Activated naive CD8-positive, alpha-beta T cell treated with anti-CD3 and anti-CD28 coated beads, Interleukin-2, amount 50 U/mL, for 16 hours (primary cell): ENCODE results near the gene CNTNAP5.

Experiments used
- DNase-seq: peaks from one replicate; pipeline ENCODE4 v3.0.0-alpha.2; 2020; ENCODE audit warnings: low read depth, low spot score

Gene CNTNAP5

DNA sequence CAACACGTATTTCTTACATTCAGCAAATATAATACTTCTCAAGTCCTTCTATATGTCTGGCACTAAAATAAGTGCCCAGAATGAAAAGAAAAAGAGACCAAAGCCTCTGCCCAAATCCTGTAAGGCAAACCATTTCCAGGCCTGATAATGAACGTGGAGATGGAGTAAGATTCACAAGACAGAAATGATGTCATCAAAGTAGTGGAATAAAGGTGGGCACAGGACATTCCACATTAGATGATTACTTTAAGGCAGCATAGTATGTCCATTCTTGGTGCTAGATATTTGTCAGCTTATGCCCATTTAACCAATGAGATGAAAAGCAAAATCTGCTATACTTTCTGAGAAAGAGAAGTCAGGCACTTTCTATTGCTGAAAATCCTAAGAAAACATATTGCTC is 38.5 kb downstream of the CNTNAP5 start:
- DNase-seq = no peak

DNA sequence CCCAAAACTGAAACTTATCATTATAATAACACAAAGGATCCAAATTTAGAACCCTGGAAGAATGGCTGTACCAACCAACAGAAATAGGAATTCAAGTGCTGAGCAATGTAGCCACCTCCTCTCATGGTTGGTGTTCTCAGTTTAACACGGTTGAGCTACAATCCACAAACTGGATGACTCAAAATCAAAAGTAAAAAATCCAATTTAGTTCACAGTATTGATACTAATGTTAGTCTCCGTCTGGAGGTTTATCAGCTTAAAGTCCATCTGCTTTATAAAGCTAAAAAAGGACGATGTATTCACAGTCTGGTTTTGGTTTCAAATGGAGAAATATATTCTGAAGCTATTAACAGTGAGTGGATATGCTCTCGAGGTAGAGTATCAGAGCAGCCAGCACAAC is 40.5 kb downstream of the CNTNAP5 start:
- DNase-seq = no peak

DNA sequence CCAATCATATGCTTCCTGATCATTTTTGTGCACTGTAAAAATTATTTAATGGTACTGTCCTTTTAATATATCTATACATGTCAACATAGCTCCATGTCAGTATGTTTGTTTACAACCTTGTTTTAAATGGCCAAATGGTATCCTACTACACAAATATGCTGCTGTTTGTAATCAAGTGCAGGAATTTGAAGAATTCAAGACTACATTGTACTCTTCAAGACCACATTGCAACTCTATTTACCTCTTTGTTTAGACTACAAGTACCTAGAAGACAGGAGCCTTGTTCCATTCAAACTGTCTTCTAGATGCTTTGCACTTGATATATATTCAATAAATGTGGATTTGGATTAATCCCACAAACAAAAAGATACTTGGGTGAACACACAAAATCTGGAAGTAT is 41.7 kb downstream of the CNTNAP5 start:
- no peak for DNase-seq

DNA sequence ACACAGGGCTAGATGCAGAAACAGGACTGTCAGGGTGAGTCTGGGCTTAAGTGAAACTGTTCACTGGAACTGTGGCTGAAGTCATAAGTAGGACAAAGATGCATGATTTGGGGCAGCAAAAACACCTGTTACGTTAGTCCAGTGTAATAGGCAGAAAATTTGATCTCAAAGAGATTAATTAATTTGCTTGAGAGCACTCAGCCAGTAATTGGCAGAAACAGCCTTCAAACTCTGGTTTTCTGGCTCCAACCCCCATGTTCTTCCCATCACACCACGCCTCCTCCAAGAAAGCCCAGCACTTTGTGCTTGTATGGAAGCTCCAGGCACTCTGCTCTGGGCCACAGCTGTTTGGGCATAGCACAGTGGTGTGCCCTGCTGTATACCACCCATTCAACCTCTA is 54.0 kb downstream of the CNTNAP5 start:
- no peak for DNase-seq

DNA sequence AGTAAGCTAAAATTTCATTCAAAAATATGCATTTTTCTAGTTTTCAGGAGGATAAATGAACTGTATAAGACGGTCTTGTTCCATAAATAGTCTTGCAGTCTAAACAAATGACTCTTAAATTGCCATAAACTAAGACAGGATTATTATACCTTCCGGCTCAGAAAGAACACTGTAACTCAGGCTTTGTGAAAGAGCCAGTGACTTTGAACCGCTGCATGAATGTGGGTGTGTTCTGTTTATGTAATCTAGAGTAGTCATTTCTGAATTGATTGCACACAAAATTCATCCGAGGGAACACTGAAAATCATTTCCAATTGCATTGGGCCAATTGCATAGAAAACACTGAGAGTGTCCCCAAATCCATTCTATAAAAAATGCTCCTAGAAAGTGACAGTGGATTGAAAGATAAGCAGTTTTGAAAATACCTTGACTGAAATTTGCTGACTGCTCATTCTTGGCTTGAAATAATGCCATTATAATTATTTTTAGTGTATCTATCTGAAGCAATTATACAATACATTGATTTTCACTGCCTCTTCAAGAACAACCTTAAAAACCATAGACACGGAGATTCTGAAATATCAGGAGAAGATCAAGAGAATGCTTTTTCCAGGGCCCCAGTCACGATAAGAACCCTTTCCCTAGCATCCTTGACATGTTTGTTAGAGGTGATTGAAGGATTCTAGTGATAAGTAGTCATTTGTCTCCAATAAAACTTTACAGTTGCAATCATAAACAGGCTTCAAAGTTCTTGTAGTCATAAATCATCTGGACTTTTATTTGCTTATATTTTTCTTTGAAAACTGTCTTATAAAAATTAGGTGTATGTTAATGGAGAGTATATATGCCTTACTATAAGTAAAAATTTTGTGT is 55.4 kb downstream of the CNTNAP5 start:
- no peak for DNase-seq

DNA sequence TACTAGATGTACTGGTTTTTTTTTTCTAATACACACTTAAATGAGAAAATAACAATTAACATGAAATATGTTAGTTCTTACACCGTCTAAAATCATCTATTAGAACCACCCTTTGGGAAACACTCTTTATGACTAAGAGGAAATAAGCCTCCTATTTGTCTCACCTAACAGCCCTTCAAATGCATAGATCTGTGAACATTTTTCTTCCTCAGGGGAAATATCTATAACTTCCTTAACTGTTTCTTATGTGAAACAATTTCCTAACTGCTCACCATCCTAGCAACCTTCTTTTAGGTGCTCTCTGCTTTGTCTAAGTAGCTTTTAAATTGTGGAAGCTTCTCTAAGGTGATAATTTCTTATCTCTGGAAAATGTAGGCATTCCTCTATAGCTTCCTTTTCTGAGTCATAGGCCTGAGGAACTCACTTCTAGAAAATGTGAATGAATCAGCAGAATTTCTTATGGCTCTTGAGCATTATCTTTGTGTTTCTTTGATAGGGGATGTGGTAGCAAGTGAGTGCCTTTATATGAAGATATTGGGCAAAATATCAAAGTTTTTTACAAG is 56.1 kb downstream of the CNTNAP5 start:
- no peak for DNase-seq

DNA sequence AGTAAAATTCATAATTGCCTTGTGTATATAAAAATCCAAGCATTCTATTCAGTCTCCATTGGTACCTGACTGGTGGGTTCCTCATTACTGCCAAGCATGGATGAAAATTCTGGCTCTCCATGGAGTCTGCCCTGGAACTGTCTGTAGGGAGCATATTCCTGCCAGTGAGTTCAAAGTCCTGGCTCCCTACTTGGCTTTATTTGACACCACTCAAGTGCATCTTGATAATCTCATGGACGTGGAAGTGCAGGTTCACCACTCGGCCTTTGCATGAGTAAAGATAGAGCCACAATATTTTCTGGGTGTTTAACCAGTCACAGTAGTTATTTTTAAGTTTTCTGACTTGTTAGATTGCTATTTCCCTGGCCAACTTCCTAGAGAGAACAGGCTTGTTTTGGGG is 63.5 kb downstream of the CNTNAP5 start:
- DNase-seq = no peak

DNA sequence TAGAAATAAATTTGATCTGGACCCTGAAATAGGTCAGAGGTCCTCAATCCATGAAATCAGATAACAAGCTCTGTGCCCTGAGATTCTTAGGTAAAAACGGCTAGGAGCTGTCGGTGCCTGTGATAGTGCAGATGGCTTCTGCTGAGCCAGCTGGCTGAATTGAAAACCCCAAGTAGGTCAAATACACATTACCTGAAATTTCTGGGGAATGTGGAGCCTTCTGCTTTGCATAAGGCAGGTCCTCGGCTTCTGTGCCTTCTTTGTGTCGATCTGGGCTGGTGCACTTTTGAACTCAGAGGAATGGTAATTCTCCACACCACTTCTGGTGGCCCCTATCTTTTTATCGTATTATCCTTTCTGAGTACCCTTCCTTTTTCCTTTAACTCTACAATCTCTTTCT is 66.6 kb downstream of the CNTNAP5 start:
- DNase-seq = no peak

DNA sequence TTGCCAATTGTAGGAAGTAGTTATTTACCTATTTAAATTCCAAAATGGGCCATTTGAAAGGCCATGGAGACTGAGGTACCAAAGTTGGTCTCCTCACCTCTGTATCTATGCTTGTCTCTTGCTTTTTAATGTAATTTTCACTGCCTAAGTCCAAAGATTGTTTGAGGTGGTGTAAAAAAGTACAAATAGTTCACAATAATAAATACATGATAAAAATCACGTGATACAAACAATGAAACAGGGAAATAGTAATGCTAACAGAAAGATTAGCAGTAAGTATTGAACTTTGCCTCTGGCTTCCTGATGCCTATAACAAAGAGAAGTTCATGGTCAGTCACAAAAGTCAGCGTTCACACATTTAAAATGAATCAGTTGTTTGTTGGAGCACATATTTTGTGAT is 67.6 kb downstream of the CNTNAP5 start:
- DNase-seq = no peak

DNA sequence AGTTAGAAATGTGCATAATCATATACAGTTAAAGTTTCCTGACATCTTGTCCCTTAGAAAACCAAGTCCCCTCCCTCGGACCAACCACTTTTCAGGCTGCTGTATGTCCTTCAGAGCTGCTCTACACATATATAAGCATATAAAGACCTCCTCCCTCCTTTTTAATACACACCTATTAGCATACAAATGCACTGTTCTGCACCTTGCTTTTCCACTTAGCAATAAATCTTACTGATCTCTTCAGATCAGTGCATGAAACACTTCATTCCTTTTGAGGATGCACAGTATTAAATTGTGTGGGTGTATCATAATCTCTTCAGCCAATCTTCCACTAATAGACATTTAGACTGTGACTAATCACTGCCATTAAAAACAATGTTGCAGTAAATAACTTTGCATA is 79.8 kb downstream of the CNTNAP5 start:
- DNase-seq = no peak

DNA sequence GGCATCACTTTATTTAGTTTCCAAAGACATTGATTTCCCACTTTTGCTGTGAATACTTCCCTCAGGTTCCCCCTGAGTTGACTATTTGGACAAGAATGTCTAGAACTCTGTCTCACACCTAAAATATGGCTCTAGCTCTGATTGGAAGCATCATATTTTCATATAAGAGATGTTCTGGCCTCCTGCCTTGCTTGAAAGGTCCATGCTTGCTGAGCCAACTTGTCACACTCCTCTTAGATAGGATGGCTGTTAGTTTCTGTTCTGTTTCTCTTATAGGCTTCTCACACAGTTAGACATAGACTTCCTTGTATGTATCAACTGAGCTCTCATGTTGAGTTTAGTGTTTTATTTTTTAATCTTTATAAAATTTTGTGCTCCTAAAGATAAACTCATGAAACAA is 87.1 kb downstream of the CNTNAP5 start:
- no peak for DNase-seq

DNA sequence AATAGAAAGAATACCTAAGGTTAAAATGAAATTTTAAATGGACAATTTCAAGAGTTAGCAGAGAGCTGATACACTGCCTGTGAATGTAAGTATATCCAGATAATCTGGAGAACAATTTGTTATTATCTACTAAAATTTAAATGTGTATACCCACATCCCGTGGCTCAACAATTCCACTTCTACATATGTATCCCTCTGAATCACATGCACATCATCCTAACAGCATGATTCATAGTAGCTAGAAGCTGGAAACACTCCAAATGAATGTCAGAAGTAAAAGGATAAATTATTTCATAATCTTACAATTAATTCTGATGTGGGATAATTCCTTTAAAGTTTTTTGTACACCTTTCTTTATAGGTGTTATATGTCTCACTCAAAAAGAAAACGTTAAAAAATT is 87.9 kb downstream of the CNTNAP5 start:
- no peak for DNase-seq

DNA sequence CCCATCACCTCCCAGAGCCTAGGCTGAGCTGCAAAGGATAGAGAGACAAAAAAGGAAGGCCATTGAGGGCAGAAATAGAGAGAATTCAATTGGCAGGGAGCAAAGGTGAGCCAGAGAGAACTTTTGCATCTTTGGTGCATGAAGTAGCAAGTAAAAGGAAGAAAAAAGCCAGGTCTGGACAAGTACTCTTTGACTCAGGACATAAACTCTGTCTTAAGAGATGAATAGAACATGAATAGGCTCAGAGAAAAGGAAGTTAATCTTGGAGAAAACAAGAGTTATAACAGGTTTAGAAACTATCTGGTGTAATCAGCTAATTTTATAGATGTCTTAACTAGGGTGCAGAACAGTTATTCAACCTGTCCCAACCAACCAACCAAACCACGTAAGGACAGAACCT is 95.2 kb downstream of the CNTNAP5 start:
- DNase-seq = no peak

DNA sequence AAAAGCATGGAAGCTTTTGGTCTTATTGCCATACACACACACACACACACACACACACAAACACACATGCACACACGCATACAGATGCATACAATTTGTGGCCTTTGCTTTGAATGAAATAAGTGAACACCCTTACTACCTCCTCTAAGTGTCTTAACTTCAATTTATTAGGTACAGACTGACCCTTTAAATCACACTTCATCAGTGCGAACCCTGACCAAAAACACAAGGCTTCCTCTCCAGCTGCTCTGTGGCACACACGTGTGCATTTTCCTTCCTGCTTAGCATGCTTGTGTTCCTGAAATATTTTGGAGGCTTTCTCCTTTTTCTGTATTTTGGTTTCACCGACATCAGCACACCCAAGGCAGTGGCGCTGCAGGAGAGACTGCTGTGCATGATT is 96.0 kb downstream of the CNTNAP5 start:
- no peak for DNase-seq

DNA sequence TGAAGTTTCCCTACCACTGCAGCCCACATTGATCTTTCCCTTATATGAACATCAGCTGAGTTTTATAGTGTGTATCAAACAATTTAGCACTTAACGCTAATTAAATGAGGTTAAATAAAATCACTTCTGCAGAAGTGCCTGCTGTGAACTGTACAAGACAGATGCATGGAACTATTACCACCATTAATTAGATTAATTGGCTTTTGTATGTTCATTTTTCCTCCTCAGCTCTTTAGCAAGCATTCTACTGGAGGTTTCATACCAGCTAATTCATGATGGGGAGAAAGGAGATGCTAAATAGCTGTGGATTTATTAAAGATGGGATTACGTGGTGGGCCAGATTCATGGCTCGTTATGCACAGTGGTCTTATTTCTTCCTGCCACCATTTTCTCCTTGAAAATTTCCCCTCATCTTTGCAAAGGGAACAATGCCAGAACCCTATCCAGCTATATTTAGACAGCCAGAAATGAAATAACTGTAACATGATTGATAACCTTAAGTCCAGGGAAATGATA is 96.7 kb downstream of the CNTNAP5 start:
- no peak for DNase-seq

DNA sequence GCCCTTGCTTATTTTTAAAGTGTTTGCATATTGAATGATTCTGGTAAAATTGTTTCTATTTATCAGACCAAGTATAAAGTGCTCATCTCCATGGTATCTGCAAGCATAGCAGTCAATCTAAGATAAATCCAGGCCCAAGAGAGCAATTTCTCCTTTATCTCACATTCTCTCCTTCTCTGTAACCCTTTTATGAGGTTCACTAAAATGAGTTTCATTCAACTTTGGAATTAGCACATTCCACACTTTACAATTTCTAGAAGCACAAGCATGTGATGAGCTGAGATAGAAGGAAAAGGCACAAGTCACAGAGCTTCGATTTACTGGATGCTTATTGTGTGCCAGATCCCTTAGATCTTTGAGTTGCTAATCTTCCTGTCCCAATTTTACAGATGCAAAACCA is 97.3 kb downstream of the CNTNAP5 start:
- DNase-seq = no peak

DNA sequence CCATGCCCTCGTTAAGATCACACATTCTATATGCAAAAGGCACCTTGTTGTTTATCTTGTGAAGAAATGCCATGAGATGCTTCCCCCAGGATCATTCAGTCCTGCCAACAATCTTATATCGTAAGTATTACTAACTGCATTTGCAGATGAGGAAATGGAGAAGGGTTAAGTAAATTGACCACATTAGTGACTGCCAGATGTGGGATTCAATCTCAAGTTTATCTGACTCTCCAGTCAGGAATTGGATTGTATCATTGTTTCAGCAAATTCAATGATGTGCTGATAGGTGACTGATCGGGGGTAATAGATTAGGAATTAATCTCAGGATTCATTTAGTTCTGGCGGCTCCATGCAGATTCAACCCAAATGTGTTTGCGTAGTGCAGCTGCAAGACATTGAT is 106.2 kb downstream of the CNTNAP5 start:
- DNase-seq = no peak

DNA sequence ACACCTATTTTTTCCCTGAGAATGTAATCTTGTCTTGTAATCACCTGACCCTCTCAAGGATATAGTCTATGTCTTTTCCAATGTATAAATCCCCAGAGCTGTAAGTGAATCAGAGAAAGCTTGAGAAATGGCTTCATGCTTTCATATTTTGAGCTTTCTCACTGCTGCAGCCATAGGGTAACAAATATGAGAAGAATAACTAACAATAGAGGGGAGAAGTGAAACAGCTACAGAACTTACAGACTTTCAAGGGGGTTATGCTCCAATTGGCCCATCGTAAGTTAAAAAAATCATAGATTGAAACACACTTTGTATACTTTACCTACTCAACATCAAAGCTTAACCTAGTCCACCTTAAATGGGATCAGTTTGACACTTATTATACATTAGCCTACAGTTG is 111.0 kb downstream of the CNTNAP5 start:
- no peak for DNase-seq

DNA sequence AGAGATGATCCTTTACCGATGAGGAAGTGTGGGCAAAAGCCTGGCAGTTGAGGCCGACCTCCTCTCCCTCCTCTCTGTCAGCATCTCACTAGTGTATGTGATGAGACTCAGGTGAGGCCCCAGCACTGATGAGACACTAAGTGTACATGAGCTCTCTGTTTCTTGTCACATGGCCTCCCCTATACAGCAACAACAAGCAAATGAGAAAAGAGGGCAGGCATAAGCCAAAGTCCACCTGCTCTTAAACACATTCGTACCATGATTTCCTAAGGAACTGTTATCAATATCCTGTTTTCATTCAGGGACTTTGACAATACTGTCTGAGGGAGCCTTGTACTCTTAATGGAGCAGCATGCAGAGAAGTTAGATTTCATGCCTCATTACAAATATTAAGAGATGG is 113.0 kb downstream of the CNTNAP5 start:
- DNase-seq = no peak

DNA sequence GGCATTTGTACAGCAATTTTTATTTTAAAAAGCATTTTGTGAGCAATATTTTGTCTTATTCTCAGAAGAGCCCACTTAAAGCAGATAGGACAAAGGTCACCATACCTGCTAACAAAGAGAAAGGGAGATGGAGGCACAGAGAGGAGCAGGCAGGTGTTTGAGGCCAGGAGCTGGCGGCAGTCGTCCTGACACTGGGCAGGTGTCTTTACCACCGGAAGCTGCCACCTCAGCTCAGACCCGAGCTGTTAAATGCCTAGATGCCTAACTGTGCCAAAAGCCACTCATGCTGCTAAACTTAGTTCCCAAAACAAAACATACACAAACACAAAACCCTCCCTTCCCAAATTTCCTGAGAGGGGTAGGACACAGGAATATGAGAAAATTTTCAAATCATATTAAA is 120.9 kb downstream of the CNTNAP5 start:
- DNase-seq = no peak

DNA sequence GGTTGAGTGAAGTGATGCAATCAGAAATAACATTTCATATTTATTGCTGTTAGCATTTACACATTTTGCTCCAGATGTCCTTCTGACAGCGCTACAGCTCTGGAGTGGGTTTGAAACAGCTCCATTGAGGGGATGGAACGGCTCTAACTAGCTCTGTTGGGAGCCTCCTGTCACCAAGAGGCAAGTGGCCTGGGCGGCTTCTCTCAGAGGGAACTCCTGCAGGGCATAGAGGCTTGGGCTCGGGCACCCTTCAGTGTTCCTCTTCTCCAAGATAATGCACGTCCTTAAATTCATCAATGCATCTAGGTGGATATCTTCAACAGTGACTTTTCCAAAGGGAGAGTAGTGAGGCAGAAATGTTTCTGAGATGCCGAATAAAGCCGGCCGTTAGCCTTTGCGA is 122.5 kb downstream of the CNTNAP5 start:
- DNase-seq = no peak

DNA sequence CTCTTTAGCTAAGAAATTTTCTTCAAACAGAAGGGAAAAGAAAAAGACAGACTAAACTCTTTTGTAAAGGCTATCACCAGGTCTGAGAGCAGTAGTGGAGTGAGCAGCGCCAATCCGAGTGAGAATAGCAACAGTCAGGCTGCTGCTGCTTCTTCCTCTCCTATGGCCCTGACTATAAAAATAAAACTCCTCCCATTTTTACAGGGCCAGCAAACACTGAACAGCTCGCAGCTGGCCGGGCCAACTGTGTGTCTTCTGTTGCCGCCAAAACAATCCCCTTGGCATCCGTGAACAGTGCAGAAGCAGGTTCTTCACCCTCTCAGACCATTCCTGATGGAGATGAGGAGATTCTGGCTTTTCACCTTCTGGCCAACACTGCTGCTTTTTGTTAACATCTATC is 124.5 kb downstream of the CNTNAP5 start:
- no peak for DNase-seq

DNA sequence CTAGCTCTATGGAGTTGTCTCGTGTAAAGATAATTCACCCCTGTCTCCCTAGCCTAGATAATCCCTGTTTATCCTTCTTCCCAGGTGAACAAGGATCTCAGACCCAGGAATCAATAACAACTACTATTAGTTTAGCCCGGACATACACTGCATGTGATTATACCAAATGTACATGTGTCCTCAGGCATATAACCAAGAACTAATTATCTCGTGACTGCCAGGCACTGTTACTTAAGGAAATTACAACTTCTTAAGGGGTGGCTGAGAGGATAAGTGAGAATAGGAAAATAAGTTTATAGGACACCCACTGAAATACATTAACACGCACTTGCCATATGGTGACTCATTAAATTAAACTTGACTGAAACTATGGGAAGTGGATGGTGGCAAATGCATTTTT is 126.6 kb downstream of the CNTNAP5 start:
- DNase-seq = no peak
